SIG-M5 treated with dmso at 0.1 percent for 504 hours (cell line): Measurements from ENCODE around the gene TDRD12.

Source experiments
- DNase-seq: peaks from one replicate; lab custom pipeline; 2025; ENCODE audit not compliant: unreplicated experiment; lab: John Stamatoyannopoulos, UW

Gene TDRD12

DNA sequence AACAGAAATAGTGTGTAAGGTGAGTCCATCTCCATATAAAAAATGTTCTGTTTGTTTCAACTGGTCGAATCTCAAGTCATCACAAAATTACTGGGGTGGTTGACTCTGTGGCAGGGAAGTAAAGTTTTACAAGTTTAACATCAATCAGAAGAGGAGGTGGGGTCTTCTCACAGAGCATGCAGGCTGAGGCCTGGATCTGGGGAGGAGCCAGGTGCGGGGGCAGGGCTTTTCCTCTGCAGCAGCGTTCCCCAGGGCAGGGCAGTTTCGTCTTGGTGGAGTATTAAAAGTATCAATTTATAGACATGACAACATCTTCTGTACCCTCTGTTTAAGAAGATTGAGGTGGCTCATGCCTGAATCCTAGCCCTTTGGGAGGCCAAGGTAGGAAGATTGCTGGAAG, 81.2 kb downstream of the TDRD12 start:
- DNase-seq, result no peak

GRCh38 chr19:32802840-32803239, 83.3 kb downstream of the TDRD12 start:
- no peak for DNase-seq

- DNase-seq, result no peak
Observed at GRCh38 chr19:32808236-32808635, 88.7 kb downstream of the TDRD12 start.

- no peak for DNase-seq
Observed at GRCh38 chr19:32809254-32809653, 89.7 kb downstream of the TDRD12 start.

GRCh38 chr19:32809754-32810153, 90.2 kb downstream of the TDRD12 start:
- DNase-seq, result no peak

GRCh38 chr19:32810452-32810851, 90.9 kb downstream of the TDRD12 start:
- no peak for DNase-seq

- DNase-seq, result no peak
Observed at GRCh38 chr19:32811151-32811550, 91.6 kb downstream of the TDRD12 start.

GRCh38 chr19:32812036-32812435, 92.5 kb downstream of the TDRD12 start:
- no peak for DNase-seq

DNA sequence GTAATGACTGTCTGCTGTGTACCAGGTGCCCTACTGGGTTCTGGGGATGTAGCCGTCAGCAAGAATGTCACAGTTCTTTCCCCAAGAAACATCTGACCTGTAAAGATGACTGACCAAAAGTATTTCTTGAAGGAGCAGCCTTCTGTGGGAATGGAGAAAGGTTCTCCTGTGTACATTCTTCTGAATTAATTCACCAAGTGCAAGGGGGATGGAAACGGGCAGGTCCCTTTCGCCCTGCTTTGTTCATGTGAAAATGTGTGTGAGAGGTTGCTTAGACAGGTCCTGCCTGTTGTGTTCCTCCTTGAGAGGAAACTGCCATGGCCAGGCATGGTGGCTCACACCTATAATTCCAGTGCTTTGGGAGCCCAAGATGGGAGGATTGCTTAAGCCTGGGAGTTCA, 93.0 kb downstream of the TDRD12 start:
- no peak for DNase-seq

DNA sequence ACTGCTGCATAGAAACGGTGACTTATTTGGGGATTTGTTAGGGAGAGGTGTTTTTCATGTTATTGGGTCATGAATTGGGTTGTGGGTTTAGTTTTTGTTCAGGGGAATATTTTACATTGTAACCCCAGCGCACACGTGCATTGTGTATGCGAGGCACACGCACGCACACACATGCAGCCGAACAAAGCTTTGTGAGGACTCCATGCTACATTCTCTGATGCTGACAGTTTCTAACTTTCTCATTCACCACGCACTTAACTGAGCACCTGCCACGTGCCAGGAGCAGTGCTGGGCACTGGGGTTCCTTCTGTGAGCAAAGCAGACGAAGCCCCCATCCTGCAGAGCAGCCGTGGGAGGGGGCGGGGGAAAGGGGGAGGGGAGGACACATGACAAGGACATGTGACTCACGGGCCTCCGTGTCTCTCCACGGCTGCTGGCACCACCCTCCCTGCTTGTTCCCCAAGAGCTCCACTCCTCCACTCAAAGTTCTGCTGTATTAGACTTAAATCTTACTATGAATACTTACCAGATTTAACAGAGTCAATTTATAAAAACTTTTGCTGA, 94.4 kb downstream of the TDRD12 start:
- DNase-seq, result no peak

DNA sequence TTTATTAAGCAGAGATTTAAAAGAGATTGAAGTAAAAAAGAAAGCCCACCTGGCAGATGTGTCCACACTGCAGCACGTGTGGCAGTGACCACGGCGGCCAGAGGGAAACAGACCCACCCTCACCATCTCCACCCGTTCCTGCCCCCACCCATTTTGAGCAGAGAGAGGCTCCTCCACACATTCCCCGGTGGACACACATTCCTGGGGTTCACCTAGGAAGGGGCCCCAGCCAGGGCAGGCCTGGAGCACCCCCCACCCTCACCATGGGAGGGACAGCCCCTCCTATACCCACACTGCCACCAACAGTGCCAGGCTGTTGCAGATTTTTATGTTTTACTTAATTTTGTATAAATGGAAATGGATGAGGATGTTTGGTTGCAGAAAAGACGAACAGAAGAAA, 95.1 kb downstream of the TDRD12 start:
- DNase-seq, result no peak

DNA sequence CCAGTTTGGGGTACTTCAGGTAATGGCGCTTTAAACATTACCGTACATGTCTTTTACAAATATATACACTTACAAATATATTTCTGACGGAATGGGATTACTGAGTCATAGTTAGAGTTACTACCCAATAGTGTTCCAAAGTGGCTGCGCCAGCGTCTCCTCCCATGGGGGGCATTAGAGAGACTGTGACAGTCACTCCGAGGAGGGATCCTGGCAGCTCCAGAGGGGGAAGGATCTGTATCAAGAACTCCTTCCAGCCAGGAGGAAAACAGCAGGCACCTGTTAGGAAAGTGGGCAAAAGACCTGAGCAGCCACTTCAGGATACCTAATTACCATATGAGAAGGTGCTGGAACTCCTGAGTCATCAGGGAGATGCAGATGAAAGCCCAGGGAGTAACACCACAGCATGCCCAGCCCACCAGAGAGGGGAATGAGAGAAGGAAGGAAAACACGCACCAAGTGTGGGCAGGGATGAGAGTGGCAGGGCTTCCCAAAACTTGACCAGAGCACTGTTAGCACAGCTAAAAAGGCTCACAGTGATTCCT, 97.1 kb downstream of the TDRD12 start:
- DNase-seq, result no peak

- DNase-seq, result no peak
Observed at GRCh38 chr19:32817569-32818476, 98.3 kb downstream of the TDRD12 start.

GRCh38 chr19:32818536-32818935, 99.0 kb downstream of the TDRD12 start:
- DNase-seq, result no peak

GRCh38 chr19:32819419-32820400, 100.1 kb downstream of the TDRD12 start:
- DNase-seq, result no peak

DNA sequence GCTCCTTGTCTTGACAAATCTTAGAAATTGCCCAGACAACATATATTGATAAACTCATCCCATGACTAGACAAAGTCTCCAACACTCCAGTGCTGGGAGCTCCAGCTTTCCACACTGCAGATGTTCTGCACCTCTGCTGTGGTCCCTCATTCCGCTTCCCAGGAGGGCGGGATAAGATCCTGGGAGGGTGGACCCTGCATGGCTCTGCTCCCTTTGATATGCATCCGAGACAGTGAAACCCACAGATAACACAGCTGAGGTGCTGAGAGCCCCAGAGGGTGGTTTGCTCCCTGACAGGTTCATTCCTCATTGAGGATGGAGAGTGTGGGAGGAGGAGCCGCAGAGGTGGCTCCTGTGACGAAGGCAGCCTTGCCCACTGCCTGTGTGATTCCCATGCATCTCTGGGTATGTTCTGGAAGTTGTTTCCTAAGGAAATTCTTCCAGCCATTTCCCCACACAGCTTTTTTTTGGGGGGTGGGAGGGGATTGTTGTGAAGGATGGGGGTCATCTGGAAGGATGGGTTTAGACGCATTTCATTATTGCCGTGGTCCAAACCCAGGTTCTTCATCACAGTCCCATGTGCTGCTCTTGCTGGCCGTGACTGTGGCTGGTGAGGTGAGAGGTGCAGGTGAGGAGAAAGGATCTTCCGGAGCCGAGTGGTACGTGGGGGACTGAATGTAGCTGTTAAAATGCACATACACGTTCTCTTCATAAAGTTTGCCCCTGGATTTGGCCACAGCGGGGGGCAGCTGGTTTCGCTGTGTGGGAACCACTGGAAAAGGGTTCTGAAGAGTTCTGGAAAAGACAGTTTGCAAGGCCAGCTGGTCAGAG, 103.6 kb downstream of the TDRD12 start:
- DNase-seq, result no peak

DNA sequence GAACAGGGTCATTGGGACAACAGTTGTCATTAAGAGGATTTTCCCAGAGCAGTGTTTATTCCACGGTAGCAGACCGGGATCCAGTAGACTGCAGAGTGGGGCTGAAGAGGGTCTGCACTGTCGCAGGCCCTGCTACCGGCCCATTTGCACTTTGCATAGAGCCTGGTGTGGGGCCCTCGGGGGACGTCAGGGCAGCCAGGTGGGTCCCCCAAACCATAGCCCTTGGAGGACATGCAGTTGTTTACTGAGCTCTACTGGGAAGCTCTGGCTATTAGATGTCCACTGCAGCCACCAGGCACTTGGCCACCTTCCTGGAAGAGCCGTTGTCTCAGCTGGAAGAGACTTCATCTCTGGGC, 104.2 kb downstream of the TDRD12 start:
- no peak for DNase-seq

DNA sequence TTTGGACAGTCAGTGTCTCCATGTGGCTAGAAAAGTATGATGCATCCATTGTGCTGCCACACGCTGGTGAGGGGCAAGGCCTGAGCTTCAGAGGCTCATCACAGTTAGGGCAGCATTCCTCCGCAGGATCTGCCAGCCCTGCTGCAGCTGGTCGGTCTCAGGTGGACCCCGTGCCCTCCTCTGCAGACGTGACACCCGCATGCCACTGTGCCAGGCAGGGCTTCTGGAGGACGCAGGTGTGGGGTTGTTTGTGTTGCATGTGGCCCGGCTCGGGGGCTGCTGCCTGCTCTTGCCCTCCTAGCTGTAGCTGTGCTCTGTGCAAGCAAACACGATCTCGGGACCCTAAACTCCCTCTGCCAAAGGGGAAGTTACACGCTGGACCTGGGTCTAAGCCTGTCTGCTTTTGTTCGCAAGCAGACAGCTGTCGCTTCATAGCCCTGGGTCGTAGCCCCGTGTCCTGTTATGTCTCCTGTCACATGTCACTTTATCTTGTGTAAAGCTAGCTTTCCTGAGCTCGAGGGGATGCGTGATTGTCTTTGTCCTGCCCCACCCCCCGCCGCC, 104.7 kb downstream of the TDRD12 start:
- DNase-seq, result no peak

DNA sequence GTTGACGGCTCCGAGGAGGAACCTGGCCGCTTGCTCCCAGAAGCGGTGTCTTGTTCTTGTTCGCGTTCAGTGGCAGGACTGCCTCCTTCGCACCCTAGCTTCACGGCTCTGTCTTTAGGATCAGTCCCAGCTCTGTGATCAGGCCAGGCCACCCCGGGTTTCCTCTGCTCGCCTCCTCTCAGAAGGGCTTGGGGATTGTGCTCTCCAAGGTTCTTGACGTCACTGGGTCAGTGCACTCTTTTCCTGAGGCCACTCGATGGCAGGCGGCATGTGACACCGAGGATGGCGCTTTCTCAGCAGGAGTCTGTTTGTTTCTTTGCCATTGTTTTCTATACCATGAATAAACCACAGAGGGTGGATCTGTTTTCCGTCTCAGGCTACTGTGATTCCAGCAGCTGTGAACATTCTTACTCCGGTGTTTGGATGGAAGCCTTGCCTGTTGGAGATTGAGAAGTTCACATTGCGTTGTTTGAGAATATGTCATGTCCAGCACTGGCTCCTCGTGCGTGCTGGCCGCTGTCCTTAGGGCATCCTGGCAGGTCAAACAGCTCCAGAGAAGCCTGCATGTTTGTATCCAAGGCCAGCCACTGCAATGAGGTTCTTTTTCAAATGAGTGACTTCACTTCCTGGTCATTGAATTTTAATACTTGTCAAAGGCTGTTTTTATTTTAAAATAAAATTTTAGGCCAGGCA, 105.5 kb downstream of the TDRD12 start:
- DNase-seq, result no peak
